ENCODE results near the gene SLX1B.
A peak's percentile ranks its signal among the peaks of the same experiment; 100 is the strongest.
"Not testable (repeated sequence)": the region's sequence is repeated elsewhere in the genome, so short reads cannot be mapped to it uniquely, and the experiment has no call there.

Gene SLX1B

GRCh38 chr16:29454269-29454668 lies at the start of gene SLX1B, which contains the start of gene BOLA2:
Gene SLX1B (plus strand): TSS chr16:29454533.
Gene BOLA2 (minus strand): TSS chr16:29454351. CDS start chr16:29454253, 98 bp downstream.
- not testable (repeated sequence) for DNase-seq (ENCODE audit: low read depth)

GRCh38 chr16:29405249-29405648 lies 49.1 kb upstream of the SLX1B start:
- DNase-seq (ENCODE audit: low read depth), result not testable (repeated sequence)

GRCh38 chr16:29423587-29423986 lies 30.7 kb upstream of the SLX1B start:
- DNase-seq (ENCODE audit: low read depth), result not testable (repeated sequence)

- DNase-seq (ENCODE audit: low read depth), result not testable (repeated sequence)
These were observed 28.9 kb upstream of the SLX1B start for GRCh38 chr16:29425390-29425789.

- DNase-seq (ENCODE audit: low read depth), result not testable (repeated sequence)
These were observed 579 bp upstream of the SLX1B start for GRCh38 chr16:29453754-29454153.

GRCh38 chr16:29454828-29455227 lies 495 bp downstream of the SLX1B start:
- not testable (repeated sequence) for DNase-seq (ENCODE audit: low read depth)

- DNase-seq (ENCODE audit: low read depth), result not testable (repeated sequence)
These were observed 3.3 kb downstream of the SLX1B start for GRCh38 chr16:29457660-29458059.

GRCh38 chr16:29459706-29460646 lies 5.6 kb downstream of the SLX1B start, which contains the start of gene SULT1A4:
Gene SULT1A4 (plus strand): TSS chr16:29459913. CDS start chr16:29461386, 1,473 bp downstream.
- DNase-seq (ENCODE audit: low read depth), result not testable (repeated sequence)

- not testable (repeated sequence) for DNase-seq (ENCODE audit: low read depth)
These were observed 6.3 kb downstream of the SLX1B start for GRCh38 chr16:29460647-29461030.

GRCh38 chr16:29465985-29466824 lies 11.9 kb downstream of the SLX1B start:
- not testable (repeated sequence) for DNase-seq (ENCODE audit: low read depth)

- not testable (repeated sequence) for DNase-seq (ENCODE audit: low read depth)
These were observed 12.6 kb downstream of the SLX1B start for GRCh38 chr16:29466904-29467303.

- DNase-seq (ENCODE audit: low read depth), result not testable (repeated sequence)
These were observed 13.5 kb downstream of the SLX1B start for GRCh38 chr16:29467654-29468366.

- peak; percentile 36 for DNase-seq (ENCODE audit: low read depth)
These were observed 15.3 kb downstream of the SLX1B start for GRCh38 chr16:29469660-29470059.

GRCh38 chr16:29472065-29472464 lies 17.7 kb downstream of the SLX1B start:
- DNase-seq (ENCODE audit: low read depth), result not testable (repeated sequence)

GRCh38 chr16:29482276-29482675 lies 27.9 kb downstream of the SLX1B start:
- not testable (repeated sequence) for DNase-seq (ENCODE audit: low read depth)

GRCh38 chr16:29506308-29506707 lies 52.0 kb downstream of the SLX1B start, which contains the start of gene NPIPB12:
Gene NPIPB12 (minus strand): TSS chr16:29506408.
- not testable (repeated sequence) for DNase-seq (ENCODE audit: low read depth)
